KMS-11 (cell line): ENCODE measurements around the gene ABHD17B.

ENCODE experiments used
- H2AFZ ChIP-seq: fragments of 200-600 bp; sonication (generic); 2 replicates; pipeline ENCODE4 v1.6.1; 2016; ENCODE audit warnings: antibody characterized with exemption, mixed run types, low read depth
- H3K27ac ChIP-seq: fragments of 200-600 bp; sonication (generic); 2 replicates; pipeline ENCODE4 v1.6.1; 2016; ENCODE audit warnings: mild to moderate bottlenecking, mixed run types
- H3K27me3 ChIP-seq: fragments of 200-600 bp; sonication (generic); 2 replicates; pipeline ENCODE4 v1.6.1; 2017; ENCODE audit warnings: mild to moderate bottlenecking, low read depth, mixed run types, moderate library complexity; ENCODE audit not compliant: insufficient read depth
- H3K36me3 ChIP-seq: fragments of 200-600 bp; sonication (generic); 2 replicates; pipeline ENCODE4 v1.6.1; 2017; ENCODE audit warnings: mild to moderate bottlenecking, mixed run types; ENCODE audit not compliant: insufficient read depth
- H3K4me1 ChIP-seq: fragments of 200-600 bp; sonication (generic); 2 replicates; pipeline ENCODE4 v1.6.1; 2016; ENCODE audit warnings: mild to moderate bottlenecking, low read depth, mixed run types; ENCODE audit not compliant: poor library complexity, severe bottlenecking
- H3K4me2 ChIP-seq: fragments of 200-600 bp; sonication (generic); 2 replicates; pipeline ENCODE4 v1.7.0; 2016; ENCODE audit warnings: mild to moderate bottlenecking, mixed run types
- H3K4me3 ChIP-seq: fragments of 200-600 bp; sonication (generic); IDR thresholded peaks from 2 replicates; pipeline ENCODE4 v1.6.1; 2017; ENCODE audit warnings: low read depth, low read length, mixed read lengths; ENCODE audit not compliant: insufficient read depth
- H3K79me2 ChIP-seq: fragments of 200-600 bp; sonication (generic); 2 replicates; pipeline ENCODE4 v1.6.1; 2016; ENCODE audit warnings: low read depth, mixed run types; ENCODE audit not compliant: insufficient read depth
- H3K9ac ChIP-seq: fragments of 200-600 bp; sonication (generic); 2 replicates; pipeline ENCODE4 v1.6.1; 2016; ENCODE audit warnings: mild to moderate bottlenecking, mixed run types
- H4K20me1 ChIP-seq: fragments of 200-600 bp; sonication (generic); 2 replicates; pipeline ENCODE4 v1.6.1; 2016; ENCODE audit warnings: mild to moderate bottlenecking, mixed run types; ENCODE audit not compliant: insufficient read depth
- TF ChIP-seq, protein P1 (sequence below): fragments of 200-600 bp; sonication (generic); conservative IDR thresholded peaks from 2 replicates; pipeline ENCODE4 v1.6.1; 2017; ENCODE audit warnings: low read depth, mild to moderate bottlenecking, antibody characterized with exemption, low read length, moderate library complexity, mixed read lengths

ABHD17B gene

DNA sequence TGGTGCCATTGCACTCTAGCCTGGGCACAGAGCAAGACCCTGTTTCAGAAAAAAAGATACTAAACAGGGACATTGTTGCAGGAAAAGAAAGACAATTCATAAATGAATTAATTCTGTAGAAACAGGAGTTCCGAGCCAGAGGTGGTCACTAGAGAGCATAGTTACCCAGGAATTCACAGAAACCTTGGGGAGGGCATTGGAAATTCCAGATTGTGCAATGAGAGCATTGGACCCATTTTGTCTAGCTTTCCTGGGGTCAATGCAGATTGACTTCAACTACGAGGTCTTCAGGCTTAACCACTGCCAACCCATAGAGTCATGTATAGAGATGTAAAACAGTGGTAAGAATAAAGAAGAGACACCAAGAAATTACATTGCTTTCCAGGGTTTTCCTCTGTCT is 63.1 kb downstream of the ABHD17B start:
- Histone ChIP-seq H3K4me3 (no peak overlapping the region), H3K27ac (no peak overlapping the region), H3K4me1 (no peaks in the 10 kb centered on the region), H3K79me2 (no peaks in the 10 kb centered on the region), H4K20me1 (no peaks in the 10 kb centered on the region), H3K9ac (no peak overlapping the region), H2AFZ (no peak overlapping the region), H3K27me3 (no peaks in the 10 kb centered on the region), H3K36me3 (no peaks in the 10 kb centered on the region), H3K4me2 (no peak overlapping the region)
- TF ChIP-seq, protein P1, sequence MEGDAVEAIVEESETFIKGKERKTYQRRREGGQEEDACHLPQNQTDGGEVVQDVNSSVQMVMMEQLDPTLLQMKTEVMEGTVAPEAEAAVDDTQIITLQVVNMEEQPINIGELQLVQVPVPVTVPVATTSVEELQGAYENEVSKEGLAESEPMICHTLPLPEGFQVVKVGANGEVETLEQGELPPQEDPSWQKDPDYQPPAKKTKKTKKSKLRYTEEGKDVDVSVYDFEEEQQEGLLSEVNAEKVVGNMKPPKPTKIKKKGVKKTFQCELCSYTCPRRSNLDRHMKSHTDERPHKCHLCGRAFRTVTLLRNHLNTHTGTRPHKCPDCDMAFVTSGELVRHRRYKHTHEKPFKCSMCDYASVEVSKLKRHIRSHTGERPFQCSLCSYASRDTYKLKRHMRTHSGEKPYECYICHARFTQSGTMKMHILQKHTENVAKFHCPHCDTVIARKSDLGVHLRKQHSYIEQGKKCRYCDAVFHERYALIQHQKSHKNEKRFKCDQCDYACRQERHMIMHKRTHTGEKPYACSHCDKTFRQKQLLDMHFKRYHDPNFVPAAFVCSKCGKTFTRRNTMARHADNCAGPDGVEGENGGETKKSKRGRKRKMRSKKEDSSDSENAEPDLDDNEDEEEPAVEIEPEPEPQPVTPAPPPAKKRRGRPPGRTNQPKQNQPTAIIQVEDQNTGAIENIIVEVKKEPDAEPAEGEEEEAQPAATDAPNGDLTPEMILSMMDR, result no peak

DNA sequence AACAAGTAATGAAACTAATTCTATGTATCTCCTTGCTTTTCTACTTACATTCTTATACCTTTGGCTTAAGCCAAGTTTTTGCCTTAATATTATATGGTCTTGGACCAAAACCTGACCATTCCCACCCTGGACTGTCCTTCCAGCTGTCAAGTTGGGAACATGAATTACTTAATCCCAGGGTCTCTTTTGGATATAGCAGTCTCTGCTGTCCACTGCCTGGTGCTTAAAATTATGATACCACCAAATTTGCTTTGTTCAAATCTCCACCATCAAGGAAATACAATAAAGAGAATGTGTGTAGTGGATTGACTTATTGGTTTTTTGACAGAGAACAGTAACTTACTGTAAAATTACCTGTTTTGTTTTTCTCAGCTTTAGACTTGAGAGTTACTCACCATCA is 66.2 kb downstream of the ABHD17B start:
- no peak overlapping the region for H2AFZ ChIP-seq
- TF ChIP-seq, protein P1, result no peak
- no peaks in the 10 kb centered on the region for H4K20me1 ChIP-seq
- H3K27ac ChIP-seq, result no peak overlapping the region
- no peak overlapping the region for H3K4me3 ChIP-seq
- no peak overlapping the region for H3K4me2 ChIP-seq
- H3K27me3 ChIP-seq, result no peaks in the 10 kb centered on the region
- no peak overlapping the region for H3K9ac ChIP-seq
- no peaks in the 10 kb centered on the region for H3K4me1 ChIP-seq
- H3K79me2 ChIP-seq, result no peaks in the 10 kb centered on the region
- H3K36me3 ChIP-seq, result no peaks in the 10 kb centered on the region

DNA sequence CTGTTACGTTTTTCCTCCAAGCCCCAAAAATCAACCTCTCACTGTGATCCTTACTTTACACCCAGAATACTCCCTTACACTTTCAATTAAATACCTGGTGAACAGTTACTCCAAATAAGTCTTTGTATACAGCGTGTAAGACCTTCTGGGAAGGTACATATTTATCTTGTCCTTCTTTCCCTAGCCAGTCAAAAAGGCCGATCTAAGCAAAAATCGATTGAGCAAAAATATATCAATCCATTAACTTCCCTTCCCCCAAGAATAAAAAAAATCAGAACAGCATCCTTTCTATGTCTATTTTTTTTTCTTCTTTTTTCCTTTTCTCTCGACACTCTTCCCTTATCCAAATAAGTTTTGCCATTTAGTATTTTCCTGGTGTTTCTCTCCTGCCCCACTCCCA is 71.3 kb downstream of the ABHD17B start:
- H3K4me3 ChIP-seq, result no peak overlapping the region

DNA sequence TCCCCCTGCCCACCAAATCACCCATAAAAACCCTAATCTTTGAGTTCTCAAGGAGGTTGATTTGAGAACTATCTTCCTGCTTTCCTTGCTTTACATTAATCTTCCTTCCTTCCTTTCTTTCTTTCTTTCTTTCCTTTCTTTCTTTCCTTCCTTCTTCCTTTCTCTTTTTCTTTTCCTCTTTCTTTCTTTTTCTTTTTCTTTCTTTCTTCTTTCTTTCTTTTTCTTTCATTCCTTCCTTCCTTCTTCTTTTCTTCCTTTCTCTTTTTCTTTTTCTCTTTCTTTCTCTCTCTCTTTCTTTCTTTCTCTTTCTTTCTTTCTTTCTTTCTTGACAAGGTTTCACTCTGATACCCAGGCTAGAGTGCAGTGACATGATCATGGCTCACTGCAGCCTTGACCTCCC is 75.4 kb downstream of the ABHD17B start:
- Histone ChIP-seq H3K9ac (no peak overlapping the region), H3K27ac (no peak overlapping the region), H3K4me3 (no peak overlapping the region), H3K79me2 (no peaks in the 10 kb centered on the region), H3K4me2 (no peak overlapping the region), H3K4me1 (no peaks in the 10 kb centered on the region), H4K20me1 (no peaks in the 10 kb centered on the region), H3K27me3 (no peaks in the 10 kb centered on the region), H2AFZ (no peak overlapping the region), H3K36me3 (no peaks in the 10 kb centered on the region)
- TF ChIP-seq, protein P1, result no peak

More for the DNA sequence above, 71.3 kb downstream of the ABHD17B start:
- Histone ChIP-seq H3K27me3 (no peaks in the 10 kb centered on the region), H3K4me1 (no peaks in the 10 kb centered on the region), H3K36me3 (no peaks in the 10 kb centered on the region), H3K4me2 (no peak overlapping the region), H4K20me1 (no peaks in the 10 kb centered on the region), H3K9ac (no peak overlapping the region), H2AFZ (no peak overlapping the region), H3K79me2 (no peaks in the 10 kb centered on the region), H3K27ac (no peak overlapping the region)
- TF ChIP-seq, protein P1, result no peak
